Astrocyte (in vitro differentiated cells and primary cell): ENCODE results near the gene CAPN5. TPM values are rescaled to one million over a fixed set of nuclear protein-coding genes. Genes with fewer than 3 reads are reported as not detected.
A peak's percentile ranks its signal among the peaks of the same experiment; 100 is the strongest.

Experiments
- DNase-seq: peaks from one replicate; pipeline ENCODE4 v3.0.0-alpha.2; 2010; ENCODE audit warnings: low read depth
- FAIRE-seq: peaks from 2 replicates; lab custom pipeline; 2011; peaks lifted over from hg19 to GRCh38; lab: Jason Lieb, UNC
- H2AFZ ChIP-seq: 2 replicates; pipeline ENCODE4 v1.6.0; 2012; ENCODE audit warnings: low read depth, low read length, inconsistent platforms
- H3K27ac ChIP-seq: 2 replicates; pipeline ENCODE4 v1.5.1; 2011; ENCODE audit warnings: low read depth, low read length, inconsistent platforms
- H3K27me3 ChIP-seq: 2 replicates; pipeline ENCODE4 v1.6.0; 2011; ENCODE audit warnings: low read length, inconsistent platforms; ENCODE audit not compliant: insufficient read depth
- H3K36me3 ChIP-seq: 2 replicates; pipeline ENCODE4 v1.5.1; 2011; ENCODE audit warnings: low read length, inconsistent platforms; ENCODE audit not compliant: insufficient read depth
- H3K4me1 ChIP-seq: 2 replicates; pipeline ENCODE4 v1.5.1; 2011; ENCODE audit warnings: low read length, inconsistent platforms; ENCODE audit not compliant: insufficient read depth
- H3K4me2 ChIP-seq: 2 replicates; pipeline ENCODE4 v1.6.0; 2012; ENCODE audit warnings: low read length, inconsistent platforms
- H3K4me3 ChIP-seq: 2 replicates; pipeline ENCODE4 v1.5.1; 2011; ENCODE audit warnings: low read depth, mild to moderate bottlenecking, low read length, inconsistent platforms; ENCODE audit not compliant: insufficient read depth
- H3K79me2 ChIP-seq: 2 replicates; pipeline ENCODE4 v1.6.0; 2012; ENCODE audit warnings: mild to moderate bottlenecking, low read length, inconsistent platforms; ENCODE audit not compliant: insufficient read depth
- H3K9ac ChIP-seq: 2 replicates; pipeline ENCODE4 v1.6.0; 2012; ENCODE audit warnings: mild to moderate bottlenecking, low read length, inconsistent platforms
- H3K9me3 ChIP-seq: 2 replicates; pipeline ENCODE4 v1.5.1; 2012; ENCODE audit warnings: low read depth, mild to moderate bottlenecking, low read length, inconsistent platforms; ENCODE audit not compliant: insufficient read depth
- H4K20me1 ChIP-seq: 2 replicates; pipeline ENCODE4 v1.6.0; 2012; ENCODE audit warnings: low read length, inconsistent platforms; ENCODE audit not compliant: insufficient read depth
- H3K27ac Mint-ChIP-seq: one replicate; pipeline ENCODE4 v1.8.0; 2021; ENCODE audit warnings: mild to moderate bottlenecking, mixed read lengths; ENCODE audit not compliant: unreplicated experiment
- H3K27me3 Mint-ChIP-seq: one replicate; pipeline ENCODE4 v1.8.0; 2021; ENCODE audit warnings: low read depth, mixed read lengths; ENCODE audit not compliant: unreplicated experiment
- H3K36me3 Mint-ChIP-seq: one replicate; pipeline ENCODE4 v1.8.0; 2021; ENCODE audit warnings: low read depth, mixed read lengths; ENCODE audit not compliant: unreplicated experiment
- H3K4me1 Mint-ChIP-seq: one replicate; pipeline ENCODE4 v1.8.0; 2021; ENCODE audit warnings: low read depth, mixed read lengths; ENCODE audit not compliant: unreplicated experiment
- H3K4me3 Mint-ChIP-seq: one replicate; pipeline ENCODE4 v1.8.0; 2021; ENCODE audit warnings: mild to moderate bottlenecking, moderate library complexity, mixed read lengths; ENCODE audit not compliant: unreplicated experiment
- H3K9me3 Mint-ChIP-seq: one replicate; pipeline ENCODE4 v1.8.0; 2021; ENCODE audit warnings: mild to moderate bottlenecking, mixed read lengths; ENCODE audit not compliant: unreplicated experiment
- CTCF ChIP-seq: IDR thresholded peaks from 2 replicates; pipeline ENCODE4 v1.5.1; 2011; ENCODE audit warnings: low read depth, mild to moderate bottlenecking, inconsistent platforms, low read length, moderate library complexity; ENCODE audit not compliant: insufficient read depth
- EZH2 ChIP-seq: IDR thresholded peaks from 2 replicates; pipeline ENCODE4 v1.6.1; 2012; ENCODE audit warnings: mild to moderate bottlenecking, low read length, inconsistent platforms; ENCODE audit not compliant: insufficient read depth
- total RNA-seq: library from RNA; stranded (reverse); gene quantifications from 2 replicates; pipeline ENCODE4 v1.2.1, GENCODE V29; 2021

Gene CAPN5
- total RNA-seq, 1 donor from 2014 or later: 17.4 TPM

- Mint-ChIP-seq H3K27ac (peak overlapping the region; percentile 69), H3K36me3 (peaks cover 11% of the 10 kb centered on the region), H3K9me3 (peaks cover 4% of the 10 kb centered on the region), H3K4me3 (peak overlapping the region; percentile 46), H3K27me3 (no peaks in the 10 kb centered on the region), H3K4me1 (peaks cover 9% of the 10 kb centered on the region)
- no peak overlapping the region for H3K27ac ChIP-seq
- H3K4me2 ChIP-seq: no peak overlapping the region
- H4K20me1 ChIP-seq: peaks cover 19% of the 10 kb centered on the region
- H3K9me3 ChIP-seq: no peaks in the 10 kb centered on the region
- no peaks in the 10 kb centered on the region for H3K4me1 ChIP-seq
- DNase-seq (no peak), FAIRE-seq (no peak)
- H3K27me3 ChIP-seq: no peaks in the 10 kb centered on the region
- TF ChIP-seq EZH2 (no peak), CTCF (no peak)
- H3K79me2 ChIP-seq: no peaks in the 10 kb centered on the region
- no peak overlapping the region for H2AFZ ChIP-seq
- no peaks in the 10 kb centered on the region for H3K36me3 ChIP-seq
- H3K4me3 ChIP-seq: no peak overlapping the region
- H3K9ac ChIP-seq: no peak overlapping the region
These were observed 33.6 kb downstream of the CAPN5 start for GRCh38 chr11:77100166-77101042.

- Mint-ChIP-seq H3K4me3 (peak overlapping the region; percentile 46), H3K36me3 (peaks cover 11% of the 10 kb centered on the region), H3K27me3 (no peaks in the 10 kb centered on the region), H3K27ac (no peak overlapping the region), H3K4me1 (peaks cover 9% of the 10 kb centered on the region), H3K9me3 (peaks cover 4% of the 10 kb centered on the region)
- Histone ChIP-seq H2AFZ (no peak overlapping the region), H3K27me3 (no peaks in the 10 kb centered on the region), H3K27ac (no peak overlapping the region), H3K36me3 (no peaks in the 10 kb centered on the region), H3K4me3 (no peak overlapping the region), H3K9me3 (no peaks in the 10 kb centered on the region), H4K20me1 (peaks cover 19% of the 10 kb centered on the region), H3K4me1 (no peaks in the 10 kb centered on the region), H3K9ac (no peak overlapping the region), H3K79me2 (no peaks in the 10 kb centered on the region), H3K4me2 (no peak overlapping the region)
- TF ChIP-seq CTCF (peak; percentile 62), EZH2 (no peak)
- DNase-seq (no peak), FAIRE-seq (no peak)
These were observed 34.3 kb downstream of the CAPN5 start for GRCh38 chr11:77101043-77101537.
